Ammon's horn (tissue), 1 donor: Measurements from ENCODE around the gene SRSF8.
"Not testable (repeated sequence)": the region's sequence is repeated elsewhere in the genome, so short reads cannot be mapped to it uniquely, and the experiment has no call there.

Source experiments
- DNase-seq: peaks from one replicate; pipeline ENCODE4 v3.0.0-alpha.2; 2016; ENCODE audit warnings: low spot score

SRSF8 gene, protein sequence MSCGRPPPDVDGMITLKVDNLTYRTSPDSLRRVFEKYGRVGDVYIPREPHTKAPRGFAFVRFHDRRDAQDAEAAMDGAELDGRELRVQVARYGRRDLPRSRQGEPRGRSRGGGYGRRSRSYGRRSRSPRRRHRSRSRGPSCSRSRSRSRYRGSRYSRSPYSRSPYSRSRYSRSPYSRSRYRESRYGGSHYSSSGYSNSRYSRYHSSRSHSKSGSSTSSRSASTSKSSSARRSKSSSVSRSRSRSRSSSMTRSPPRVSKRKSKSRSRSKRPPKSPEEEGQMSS

DNA sequence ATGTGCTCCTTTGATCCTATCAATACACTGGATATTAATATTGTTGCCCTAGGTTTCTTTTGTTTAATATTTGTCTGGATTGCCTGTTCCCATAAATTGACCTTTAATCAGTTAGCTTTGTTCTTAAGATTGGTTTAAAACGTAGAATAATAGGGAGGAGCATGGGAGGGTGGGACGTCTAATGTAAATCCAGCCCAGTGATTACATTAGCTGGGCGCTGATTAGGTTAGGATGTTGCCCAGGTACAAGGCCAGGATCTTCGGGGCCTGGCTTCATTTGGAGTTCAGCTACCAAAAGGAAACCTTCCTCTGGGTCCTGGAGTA, at the start of gene SRSF8:
Gene SRSF8 (plus strand): TSS at position 204 of the 323 bp plus-strand sequence. CDS start 308 bp downstream, outside the sequence.
- DNase-seq: no peak

DNA sequence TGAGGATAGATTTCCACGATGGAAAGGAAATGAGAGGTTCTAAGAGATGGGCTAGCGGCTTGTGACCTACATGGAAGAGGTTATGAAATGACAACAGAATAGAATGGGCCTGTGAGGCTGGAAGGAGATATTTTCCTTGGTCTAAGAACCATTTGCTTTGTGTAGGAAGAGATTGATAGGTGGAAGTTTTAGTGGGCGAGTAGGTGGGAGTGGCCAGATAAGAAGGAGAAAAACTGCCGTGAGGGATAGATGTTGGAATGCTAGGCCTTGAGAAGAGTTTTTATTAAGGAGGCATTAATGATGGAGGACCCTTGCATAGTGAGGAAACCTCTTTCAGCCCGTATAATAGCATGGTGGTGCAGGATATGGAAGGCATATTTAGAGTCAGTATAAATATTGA, 45.3 kb upstream of the SRSF8 start:
- DNase-seq: not testable (repeated sequence)

DNA sequence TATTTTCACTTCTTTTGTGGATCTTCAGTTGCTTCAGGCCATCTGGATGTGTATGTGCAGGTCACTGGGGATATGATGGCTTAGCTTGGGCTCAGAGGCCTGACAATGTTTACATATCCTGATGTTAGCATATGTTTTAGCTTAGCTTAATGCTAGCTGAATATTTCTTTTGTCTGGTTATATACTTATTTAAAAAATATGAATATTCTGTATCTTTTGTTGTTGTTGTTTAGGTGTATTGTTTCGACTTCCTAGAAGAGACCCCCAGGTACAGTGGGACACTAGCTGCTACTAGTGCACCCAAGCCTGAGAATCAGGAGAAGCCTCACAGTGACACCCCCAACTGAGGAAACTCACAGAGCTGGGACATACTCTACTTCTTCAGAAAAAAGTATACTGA, 41.8 kb upstream of the SRSF8 start, which contains the start of gene KDM4E:
Gene KDM4E (plus strand): TSS at position 301 of the 400 bp plus-strand sequence. CDS start 300 bp downstream, outside the sequence.
- DNase-seq: no peak

DNA sequence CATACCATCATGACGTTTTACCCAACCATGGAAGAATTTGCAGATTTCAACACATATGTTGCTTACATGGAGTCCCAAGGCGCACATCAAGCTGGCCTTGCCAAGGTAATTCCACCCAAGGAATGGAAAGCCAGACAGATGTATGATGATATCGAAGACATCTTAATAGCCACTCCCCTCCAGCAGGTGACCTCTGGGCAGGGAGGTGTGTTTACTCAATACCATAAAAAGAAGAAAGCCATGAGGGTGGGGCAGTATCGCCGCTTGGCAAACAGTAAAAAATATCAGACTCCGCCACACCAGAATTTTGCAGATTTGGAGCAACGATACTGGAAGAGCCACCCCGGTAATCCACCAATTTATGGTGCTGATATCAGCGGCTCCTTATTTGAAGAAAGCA, 41.1 kb upstream of the SRSF8 start:
- not testable (repeated sequence) for DNase-seq

DNA sequence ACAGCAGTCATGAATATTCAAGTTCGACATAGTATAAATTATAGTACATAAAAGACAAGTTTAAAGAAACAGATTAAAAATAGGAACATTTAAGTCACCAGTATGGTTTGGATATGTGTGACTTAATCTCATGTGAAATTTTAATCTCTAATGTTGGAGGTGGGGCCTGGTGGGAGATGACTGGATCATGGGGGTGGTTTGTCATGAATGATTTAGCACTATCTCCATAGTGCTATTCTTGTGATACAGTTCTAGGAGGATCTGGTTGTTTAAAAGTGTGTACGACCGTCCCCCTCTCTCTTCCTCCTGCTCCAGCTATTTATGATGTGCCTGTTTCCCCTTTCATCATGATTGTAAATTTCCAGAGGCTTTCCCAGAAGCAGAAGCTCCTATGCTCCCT, 38.4 kb upstream of the SRSF8 start:
- no peak for DNase-seq

DNA sequence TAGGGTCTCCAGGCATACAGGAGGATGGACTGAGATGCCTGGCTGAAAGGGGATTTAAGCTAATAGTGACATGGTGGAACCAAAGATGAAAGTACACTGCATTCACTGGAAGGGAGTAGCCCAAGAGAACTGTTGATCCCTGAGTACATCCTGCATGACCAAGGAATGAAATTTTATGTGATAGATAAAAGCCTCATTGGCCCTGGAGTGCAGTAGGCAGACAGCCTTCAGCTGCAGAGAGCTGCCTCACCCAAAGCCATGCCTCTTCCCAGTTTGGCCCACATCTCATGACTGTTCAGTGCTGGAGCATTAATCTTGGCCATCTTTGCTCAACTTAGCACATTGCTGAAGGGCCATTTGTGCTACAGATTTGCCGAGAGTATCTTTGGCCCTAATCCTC, 33.7 kb upstream of the SRSF8 start:
- DNase-seq: no peak

DNA sequence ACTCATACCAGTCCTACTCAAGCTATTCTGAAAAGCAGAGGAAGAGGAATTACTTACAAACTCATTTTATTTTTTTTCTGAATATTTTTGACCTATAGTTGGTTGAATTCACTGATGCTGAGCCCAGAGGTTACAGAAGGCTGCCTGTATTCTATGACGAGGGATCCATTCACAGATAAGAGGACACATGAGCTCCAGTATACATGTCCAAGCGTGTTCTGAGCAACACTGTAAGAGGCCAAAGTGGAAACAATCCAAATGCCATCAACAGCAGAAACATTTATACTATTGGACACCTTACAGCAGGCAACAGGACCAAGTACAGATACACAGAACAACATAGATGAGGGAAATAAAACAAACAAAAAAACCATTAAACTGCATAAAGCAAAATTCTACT, 31.4 kb upstream of the SRSF8 start:
- no peak for DNase-seq

DNA sequence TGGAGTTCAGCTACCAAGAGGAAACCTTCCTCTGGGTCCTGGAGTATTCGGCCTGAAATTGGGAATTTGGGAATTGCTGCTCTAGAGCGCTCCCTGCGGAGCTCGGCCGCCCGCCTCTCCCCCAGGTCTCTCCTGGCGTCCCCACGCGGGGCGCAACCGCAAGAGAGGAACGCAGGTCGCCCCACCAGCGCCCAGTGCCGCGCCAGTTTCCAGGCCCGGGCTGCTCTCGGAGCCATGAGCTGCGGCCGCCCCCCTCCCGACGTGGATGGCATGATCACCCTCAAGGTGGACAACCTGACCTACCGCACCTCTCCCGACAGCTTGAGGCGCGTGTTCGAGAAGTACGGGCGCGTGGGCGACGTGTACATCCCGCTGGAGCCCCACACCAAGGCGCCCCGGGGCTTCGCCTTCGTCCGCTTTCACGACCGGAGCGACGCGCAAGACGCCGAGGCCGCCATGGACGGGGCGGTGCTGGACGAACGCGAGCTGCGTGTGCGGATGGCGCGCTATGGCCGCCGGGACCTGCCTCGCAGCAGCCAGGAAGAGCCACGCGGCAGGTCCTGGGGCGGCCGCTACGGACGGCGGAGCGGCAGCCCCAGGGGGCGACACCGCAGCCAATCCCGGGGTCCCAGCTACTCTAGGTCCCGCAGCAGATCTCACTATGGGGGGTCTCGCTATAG, 29.2 kb upstream of the SRSF8 start:
- not testable (repeated sequence) for DNase-seq

DNA sequence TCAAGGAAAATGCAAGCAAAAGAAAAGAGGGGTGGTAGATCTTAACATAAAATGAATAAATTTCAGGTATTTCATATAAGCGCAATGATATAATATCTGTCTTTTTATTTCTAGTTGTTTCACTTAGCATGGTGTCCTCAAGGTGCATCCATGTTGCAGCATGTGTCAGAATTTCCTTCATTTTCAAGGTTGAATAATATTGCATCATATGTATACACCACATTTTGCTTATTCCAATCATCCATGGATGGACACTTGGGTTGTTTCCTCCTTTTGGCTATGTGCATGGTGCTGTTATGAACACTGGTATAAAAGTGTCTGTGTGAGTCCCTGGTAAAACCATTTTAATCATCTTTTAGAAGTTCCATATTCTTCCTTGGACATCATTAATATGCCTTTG, 24.5 kb upstream of the SRSF8 start:
- no peak for DNase-seq

DNA sequence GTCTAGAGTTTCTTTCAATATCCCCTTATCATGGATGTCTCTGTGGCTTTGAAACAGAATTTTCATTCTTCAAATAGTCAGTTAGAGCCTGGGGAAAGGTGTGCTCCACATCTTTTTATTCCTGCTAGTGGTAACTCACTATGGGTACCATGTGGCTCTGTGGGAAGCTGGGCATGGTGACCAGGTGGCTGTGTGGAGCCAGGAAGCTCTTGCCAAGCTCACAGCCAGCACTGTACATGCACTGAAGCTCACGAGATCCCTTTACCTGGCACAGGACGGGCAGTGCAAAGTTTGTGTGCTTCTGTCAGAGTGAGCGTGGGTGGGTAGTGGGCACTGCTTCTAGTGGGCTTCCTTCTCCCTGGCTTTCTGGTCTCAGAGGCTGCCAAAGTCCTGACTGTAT, 23.8 kb upstream of the SRSF8 start:
- DNase-seq: no peak

DNA sequence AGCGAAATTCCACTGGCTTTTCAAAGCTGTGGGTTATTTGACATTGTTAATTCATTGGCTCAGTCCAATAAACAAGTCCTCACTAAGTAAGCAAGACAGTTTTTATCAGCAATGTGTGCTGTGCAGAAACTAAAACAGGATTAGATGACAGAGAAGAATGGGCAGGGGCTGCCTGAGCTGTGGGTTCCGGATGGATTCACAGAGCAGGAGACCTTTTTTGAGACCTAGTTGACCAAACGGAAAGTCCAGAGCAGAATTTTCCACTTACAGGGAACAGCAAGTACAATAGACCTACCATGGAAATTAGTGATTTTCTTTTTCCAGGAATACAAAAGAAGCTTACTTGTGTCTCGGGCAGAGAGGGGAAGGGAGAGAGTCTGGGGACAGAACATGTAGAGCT, 22.7 kb upstream of the SRSF8 start:
- DNase-seq: no peak

DNA sequence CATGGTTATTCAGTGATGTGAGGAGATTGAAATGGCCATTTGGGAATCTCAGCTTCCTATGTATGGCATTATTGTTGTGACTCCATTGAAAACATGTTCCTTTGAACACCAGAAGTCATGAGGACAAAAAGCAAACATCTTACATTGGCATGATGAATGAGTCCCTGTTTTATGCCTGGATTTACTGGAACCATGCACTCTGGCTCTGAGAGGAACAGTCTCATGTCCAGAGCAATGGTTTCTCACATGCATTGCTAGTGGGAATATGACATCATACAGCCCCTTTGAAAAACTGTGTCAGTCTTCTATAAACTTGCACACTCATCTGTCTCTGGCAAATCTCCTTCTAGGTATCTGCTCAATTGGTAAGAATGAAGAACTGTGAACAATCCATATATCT, 20.9 kb upstream of the SRSF8 start:
- DNase-seq: no peak

DNA sequence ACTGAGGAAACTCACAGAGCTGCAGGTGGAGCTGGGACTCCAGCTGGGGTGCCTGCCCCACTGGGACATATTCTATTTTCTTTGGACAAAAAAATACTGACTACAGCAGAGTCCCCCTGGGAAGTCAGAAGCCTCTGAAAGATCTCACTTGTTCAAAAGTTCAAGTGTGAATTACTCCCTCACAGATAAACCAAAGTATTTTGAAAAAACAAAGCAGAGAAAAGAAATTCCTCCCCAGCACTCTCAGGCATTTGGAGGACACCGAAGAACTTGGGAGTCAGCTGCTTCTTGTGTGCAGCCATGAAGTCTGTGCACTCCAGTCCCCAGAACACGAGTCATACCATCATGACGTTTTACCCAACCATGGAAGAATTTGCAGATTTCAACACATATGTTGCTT, 17.6 kb upstream of the SRSF8 start, which contains the start of gene KDM4F:
Gene KDM4F (plus strand): TSS at position 301 of the 400 bp plus-strand sequence.
- DNase-seq: not testable (repeated sequence)

DNA sequence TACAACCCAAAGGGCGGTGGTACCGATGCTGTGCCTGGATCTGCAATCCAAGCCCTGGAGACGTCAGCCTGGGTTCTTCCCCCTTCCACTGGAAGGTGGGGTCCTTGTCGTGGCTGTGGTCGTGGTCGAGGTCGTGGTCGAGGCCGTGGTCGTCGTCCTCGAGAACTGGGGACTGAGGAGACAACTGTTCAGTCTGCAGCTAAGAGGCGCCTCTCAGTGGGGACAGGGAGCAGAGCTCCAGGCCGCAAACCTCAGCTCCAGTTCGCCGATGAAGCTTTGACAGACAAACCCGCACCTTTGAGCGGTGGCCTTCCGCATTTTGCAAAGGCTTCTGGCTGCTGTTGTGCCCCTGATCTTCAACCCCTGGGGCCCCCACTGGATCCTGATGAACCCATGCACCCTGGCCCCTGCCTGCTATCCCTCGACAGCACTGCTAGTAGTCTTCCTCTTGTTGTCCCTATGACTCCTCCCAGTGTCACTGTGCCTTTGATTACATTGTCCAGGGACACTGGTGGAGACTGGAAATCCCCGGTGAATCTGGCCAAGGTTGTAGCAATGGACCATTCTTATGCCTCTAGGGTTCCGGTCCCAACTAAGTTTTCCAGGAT, 16.0 kb upstream of the SRSF8 start:
- no peak for DNase-seq

DNA sequence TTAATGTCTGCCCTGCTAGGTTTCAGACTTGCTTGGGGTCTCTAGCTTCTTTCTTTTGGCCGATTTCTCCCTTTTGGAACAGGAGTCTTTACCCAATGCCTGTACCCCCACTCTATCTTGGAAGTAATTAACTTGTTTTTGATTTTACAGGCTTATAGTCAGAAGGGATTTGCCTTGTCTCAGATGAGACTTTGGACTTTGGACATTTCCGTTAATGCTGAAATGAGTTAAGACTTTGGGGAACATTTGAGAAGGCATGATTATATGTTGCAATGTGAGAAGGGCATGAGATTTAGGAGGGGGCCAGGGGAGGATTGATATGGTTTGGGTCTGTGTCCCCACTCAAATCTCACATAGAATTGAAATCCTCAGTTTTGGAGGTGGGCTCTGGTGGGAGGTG, 12.4 kb upstream of the SRSF8 start:
- DNase-seq: no peak

DNA sequence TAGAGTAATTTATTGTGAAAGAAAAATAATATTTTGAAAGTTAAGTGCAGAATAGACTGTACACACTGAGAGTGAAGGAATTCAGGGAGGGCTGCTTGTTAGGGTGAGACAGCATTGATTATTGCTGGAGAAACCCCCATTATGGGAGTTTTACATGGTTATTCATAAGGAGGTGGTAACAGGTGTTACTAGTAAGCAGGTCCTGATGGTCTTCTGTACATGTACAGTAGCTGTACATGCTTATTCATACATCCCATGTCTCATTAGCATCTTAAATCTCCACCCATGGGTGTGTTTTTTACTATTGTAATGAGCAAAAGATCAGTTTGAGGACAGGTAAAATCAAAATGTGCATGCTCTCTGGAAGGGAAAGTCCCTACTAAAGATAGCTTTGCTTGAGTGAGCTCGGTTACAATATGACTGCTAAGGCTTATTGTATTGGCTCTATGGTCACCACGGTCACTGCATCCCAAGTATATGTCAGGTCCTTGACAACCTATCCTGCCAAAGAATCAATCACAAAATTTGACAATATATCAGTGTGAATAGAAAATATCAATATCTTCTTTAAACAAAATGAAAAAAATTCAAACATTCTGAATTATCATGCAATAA, 11.3 kb upstream of the SRSF8 start:
- no peak for DNase-seq

DNA sequence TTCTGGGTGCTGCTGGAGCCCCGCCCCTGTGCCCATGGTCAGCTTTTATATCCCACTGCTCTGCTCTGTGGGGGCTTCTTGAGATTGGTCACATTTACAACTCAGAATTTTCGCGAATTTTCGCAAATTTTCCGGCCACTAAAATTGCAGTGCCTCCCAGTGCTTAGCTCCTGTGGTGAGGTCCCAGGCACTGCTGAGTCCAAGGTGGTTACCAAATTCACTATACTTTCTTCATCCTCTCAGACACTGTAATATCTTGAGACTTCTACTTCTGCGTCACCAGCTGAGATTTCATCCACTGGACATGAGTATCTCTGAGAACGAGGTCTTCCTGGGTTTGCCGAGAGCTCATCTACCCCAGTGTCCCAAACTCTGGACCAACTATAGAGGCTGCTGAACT, 8.8 kb upstream of the SRSF8 start:
- no peak for DNase-seq

DNA sequence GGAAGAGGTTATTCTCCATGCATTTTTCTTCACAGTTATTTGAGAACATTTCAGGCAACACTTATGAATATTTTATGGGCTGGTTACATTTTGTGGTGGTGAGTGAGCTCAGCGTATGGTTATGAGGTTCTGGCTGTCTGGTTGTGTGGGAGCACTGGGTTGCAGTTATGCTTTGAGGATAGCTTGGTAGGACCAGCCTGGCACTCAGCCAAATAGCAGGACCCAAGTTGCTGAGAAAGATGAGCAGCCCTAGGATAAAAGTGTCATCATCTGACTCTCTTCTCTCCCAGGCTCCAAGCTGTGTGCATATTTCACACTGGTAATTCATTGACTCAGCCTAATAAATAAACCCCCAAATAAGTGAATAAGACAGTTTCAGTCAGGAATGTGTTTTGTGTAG, 8.1 kb upstream of the SRSF8 start:
- DNase-seq: no peak

DNA sequence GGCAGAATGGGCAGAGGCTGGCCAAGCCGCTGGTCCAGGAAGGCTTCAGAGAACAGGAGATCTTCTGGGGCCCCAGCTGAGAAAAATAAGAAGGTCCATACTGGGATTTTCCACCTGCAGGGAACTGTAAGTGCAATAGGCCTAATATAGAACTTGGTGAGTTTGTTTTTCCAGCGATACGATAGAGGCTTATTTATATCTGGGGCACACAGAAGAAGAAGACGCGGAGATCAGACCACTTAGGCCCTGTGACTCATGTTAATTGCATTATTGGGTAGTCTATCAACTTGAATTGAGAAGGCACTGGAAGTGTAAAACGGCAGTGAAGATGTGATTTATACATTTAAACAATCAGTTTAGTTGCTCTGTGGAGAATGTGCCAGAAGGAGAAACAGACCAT, 7.7 kb upstream of the SRSF8 start:
- no peak for DNase-seq

DNA sequence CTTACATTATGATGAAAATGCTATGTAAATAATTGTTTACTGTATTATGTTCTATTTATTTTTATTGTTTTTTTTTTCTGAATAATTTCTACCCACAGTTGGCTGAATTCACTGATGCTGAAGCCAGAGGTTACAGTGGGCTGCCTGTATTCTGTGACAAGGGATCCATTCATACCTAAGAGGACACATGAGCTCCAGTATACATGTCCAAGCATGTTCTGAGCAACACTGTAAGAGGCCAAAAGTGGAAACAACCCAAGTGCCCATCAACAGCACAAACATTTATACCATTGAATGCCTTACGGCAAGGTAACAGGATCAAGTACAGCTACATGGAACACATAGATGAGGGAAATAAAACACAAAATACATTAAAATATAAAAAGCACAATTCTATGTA, 1.4 kb upstream of the SRSF8 start:
- no peak for DNase-seq

DNA sequence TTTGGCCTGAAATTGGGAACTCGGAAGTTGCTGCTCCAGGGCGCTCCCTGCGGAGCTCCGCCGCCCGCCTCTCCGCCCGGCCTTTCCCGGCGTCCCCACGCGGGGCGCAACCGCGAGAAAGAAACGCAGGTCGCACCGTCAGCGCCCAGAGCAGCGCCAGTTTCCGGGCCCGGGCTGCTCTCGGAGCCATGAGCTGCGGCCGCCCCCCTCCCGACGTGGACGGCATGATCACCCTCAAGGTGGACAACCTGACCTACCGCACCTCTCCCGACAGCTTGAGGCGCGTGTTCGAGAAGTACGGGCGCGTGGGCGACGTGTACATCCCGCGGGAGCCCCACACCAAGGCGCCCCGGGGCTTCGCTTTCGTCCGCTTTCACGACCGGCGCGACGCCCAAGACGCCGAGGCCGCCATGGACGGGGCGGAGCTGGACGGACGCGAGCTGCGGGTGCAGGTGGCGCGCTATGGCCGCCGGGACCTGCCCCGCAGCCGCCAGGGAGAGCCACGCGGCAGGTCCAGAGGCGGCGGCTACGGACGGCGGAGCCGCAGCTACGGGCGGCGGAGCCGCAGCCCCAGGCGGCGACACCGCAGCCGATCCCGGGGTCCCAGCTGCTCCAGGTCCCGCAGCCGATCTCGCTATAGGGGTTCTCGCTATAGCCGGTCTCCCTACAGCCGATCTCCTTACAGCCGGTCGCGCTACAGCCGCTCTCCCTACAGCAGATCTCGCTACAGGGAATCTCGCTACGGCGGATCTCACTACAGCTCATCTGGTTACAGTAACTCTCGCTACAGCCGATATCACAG, 521 bp downstream of the SRSF8 start:
- DNase-seq: peak; percentile 85

DNA sequence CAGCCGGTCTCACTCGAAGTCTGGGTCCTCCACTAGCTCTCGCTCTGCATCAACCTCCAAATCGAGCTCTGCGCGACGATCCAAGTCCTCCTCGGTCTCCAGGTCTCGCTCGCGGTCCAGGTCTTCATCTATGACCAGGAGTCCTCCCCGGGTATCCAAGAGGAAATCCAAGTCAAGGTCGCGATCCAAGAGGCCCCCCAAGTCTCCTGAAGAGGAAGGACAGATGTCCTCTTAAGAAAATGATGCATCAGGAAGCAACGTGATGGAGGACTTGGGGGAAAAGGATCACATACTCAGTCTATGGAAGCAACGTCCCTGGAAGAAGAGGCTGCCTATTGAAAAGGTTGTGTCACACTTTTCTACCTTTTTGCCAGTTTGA, 1.1 kb downstream of the SRSF8 start:
- peak; percentile 43 for DNase-seq
